ENCODE results near the gene RASL11B. TPM values are rescaled to one million over a fixed set of nuclear protein-coding genes. Genes with fewer than 3 reads are reported as not detected.

RASL11B gene
- total and polyA plus RNA-seq, 10 of the 15 experiments (the other 5 are each of a cell fraction or from before 2014, with no cell fraction given) = 0.06 to 0.45 (median 0.08) TPM; not detected in 5

DNA sequence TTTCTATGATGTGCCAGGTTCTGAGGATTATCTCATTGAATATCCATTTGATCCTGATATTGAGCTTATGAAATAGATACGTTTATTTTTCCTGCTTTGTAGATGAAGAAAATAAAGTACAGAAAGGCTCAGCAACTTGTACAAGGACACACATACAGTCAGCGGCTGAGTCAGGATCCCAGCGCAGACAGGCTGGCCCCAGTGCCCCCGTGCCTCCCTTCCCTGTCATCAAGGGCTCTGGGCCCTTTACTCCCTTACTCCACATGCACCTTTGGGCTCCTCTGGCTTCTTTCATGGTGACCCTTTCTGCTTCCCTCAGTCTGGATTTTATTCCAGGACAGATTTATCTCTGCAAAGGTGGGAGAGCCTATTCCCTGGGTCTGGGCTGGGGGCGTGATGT is 12.8 kb downstream of the RASL11B start:
- Histone ChIP-seq H3K36me3 (ENCODE audit: control insufficient read depth in 2 of 2, insufficient read depth in 2 of 2, low read length in 1 of 2) (no peaks in the 10 kb centered on the region), H3K27me3 (replicated peaks in 1 of 2; ENCODE audit: control insufficient read depth in 2 of 2, insufficient read depth in 2 of 2, low read length in 1 of 2) (no peaks in the 10 kb centered on the region), H2AFZ (ENCODE audit: control insufficient read depth, low read depth, low read length) (no peak overlapping the region), H4K20me1 (ENCODE audit: control insufficient read depth, insufficient read depth) (no peaks in the 10 kb centered on the region), H3K79me2 (ENCODE audit: control insufficient read depth, insufficient read depth, low read length) (no peaks in the 10 kb centered on the region), H3K4me1 (ENCODE audit: control insufficient read depth, insufficient read depth, low read length) (no peaks in the 10 kb centered on the region), H3K27ac (ENCODE audit: control insufficient read depth, insufficient read depth) (no peak overlapping the region), H3K4me2 (ENCODE audit: control insufficient read depth, insufficient read depth) (no peak overlapping the region), H3K4me3 (no peak overlapping the region), H3K9me3 (replicated peaks; ENCODE audit: control insufficient read depth, insufficient read depth, low read length) (no peaks in the 10 kb centered on the region), H3K9ac (ENCODE audit: control insufficient read depth, insufficient read depth, low read length) (no peak overlapping the region)
- DNase-seq (ENCODE audit: low read depth, low spot score) (no peak), FAIRE-seq (no peak), ATAC-seq (no peak)
- intact Hi-C loops (cut with micrococcal nuclease; ENCODE audit: unreplicated experiment) (no loop called here), in situ Hi-C loops (cut with MboI) (no loop called here)
- ChIA-PET RAD21 (ENCODE audit: unreplicated experiment) (no interaction called here), SMC1A (ENCODE audit: uncharacterized antibody, unreplicated experiment) (no interaction called here), CTCF (no interaction called here), POLR2A (no interaction called here)
- 95% methylated on average over 5 of the region's 5 CpGs for WGBS (ENCODE audit: insufficient coverage, insufficient replicate concordance, low lambda C conversion rate, missing lambda C conversion rate)
- no TSS peak for BruUV-seq (replicated peaks)
- TF ChIP-seq, protein P1, sequence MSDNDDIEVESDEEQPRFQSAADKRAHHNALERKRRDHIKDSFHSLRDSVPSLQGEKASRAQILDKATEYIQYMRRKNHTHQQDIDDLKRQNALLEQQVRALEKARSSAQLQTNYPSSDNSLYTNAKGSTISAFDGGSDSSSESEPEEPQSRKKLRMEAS (IDR thresholded peaks at IDR 0.05; ENCODE audit: low read depth, low read length) = no peak
- TF ChIP-seq SMAD5 (IDR thresholded peaks at IDR 0.05; ENCODE audit: low read depth) = no peak
- TF ChIP-seq, protein P2, sequence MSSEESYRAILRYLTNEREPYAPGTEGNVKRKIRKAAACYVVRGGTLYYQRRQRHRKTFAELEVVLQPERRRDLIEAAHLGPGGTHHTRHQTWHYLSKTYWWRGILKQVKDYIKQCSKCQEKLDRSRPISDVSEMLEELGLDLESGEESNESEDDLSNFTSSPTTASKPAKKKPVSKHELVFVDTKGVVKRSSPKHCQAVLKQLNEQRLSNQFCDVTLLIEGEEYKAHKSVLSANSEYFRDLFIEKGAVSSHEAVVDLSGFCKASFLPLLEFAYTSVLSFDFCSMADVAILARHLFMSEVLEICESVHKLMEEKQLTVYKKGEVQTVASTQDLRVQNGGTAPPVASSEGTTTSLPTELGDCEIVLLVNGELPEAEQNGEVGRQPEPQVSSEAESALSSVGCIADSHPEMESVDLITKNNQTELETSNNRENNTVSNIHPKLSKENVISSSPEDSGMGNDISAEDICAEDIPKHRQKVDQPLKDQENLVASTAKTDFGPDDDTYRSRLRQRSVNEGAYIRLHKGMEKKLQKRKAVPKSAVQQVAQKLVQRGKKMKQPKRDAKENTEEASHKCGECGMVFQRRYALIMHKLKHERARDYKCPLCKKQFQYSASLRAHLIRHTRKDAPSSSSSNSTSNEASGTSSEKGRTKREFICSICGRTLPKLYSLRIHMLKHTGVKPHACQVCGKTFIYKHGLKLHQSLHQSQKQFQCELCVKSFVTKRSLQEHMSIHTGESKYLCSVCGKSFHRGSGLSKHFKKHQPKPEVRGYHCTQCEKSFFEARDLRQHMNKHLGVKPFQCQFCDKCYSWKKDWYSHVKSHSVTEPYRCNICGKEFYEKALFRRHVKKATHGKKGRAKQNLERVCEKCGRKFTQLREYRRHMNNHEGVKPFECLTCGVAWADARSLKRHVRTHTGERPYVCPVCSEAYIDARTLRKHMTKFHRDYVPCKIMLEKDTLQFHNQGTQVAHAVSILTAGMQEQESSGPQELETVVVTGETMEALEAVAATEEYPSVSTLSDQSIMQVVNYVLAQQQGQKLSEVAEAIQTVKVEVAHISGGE (CRISPR knock-in tag; IDR thresholded peaks at IDR 0.05) = no peak
- no peak for TF ChIP-seq ZNF687 (IDR thresholded peaks at IDR 0.05)
- no peak for TF ChIP-seq ZNF274 (IDR thresholded peaks at IDR 0.05; ENCODE audit: insufficient read depth, insufficient read length)
- TF ChIP-seq IKZF2 (IDR thresholded peaks at IDR 0.05) = no peak
- no peak for TF ChIP-seq ZNF24 (IDR thresholded peaks at IDR 0.05)
- TF ChIP-seq PAX5 (IDR thresholded peaks at IDR 0.05; ENCODE audit: borderline replicate concordance, low read depth, low read length) = no peak
- no peak for TF ChIP-seq FOXK2 (IDR thresholded peaks at IDR 0.05)
- TF ChIP-seq CBX3 (IDR thresholded peaks at IDR 0.05; ENCODE audit: borderline replicate concordance, low read depth) = no peak
- TF ChIP-seq NR2C2 (IDR thresholded peaks at IDR 0.05; ENCODE audit: borderline replicate concordance, control insufficient read depth, insufficient read length, low read depth) = no peak
- TF ChIP-seq, protein P3, sequence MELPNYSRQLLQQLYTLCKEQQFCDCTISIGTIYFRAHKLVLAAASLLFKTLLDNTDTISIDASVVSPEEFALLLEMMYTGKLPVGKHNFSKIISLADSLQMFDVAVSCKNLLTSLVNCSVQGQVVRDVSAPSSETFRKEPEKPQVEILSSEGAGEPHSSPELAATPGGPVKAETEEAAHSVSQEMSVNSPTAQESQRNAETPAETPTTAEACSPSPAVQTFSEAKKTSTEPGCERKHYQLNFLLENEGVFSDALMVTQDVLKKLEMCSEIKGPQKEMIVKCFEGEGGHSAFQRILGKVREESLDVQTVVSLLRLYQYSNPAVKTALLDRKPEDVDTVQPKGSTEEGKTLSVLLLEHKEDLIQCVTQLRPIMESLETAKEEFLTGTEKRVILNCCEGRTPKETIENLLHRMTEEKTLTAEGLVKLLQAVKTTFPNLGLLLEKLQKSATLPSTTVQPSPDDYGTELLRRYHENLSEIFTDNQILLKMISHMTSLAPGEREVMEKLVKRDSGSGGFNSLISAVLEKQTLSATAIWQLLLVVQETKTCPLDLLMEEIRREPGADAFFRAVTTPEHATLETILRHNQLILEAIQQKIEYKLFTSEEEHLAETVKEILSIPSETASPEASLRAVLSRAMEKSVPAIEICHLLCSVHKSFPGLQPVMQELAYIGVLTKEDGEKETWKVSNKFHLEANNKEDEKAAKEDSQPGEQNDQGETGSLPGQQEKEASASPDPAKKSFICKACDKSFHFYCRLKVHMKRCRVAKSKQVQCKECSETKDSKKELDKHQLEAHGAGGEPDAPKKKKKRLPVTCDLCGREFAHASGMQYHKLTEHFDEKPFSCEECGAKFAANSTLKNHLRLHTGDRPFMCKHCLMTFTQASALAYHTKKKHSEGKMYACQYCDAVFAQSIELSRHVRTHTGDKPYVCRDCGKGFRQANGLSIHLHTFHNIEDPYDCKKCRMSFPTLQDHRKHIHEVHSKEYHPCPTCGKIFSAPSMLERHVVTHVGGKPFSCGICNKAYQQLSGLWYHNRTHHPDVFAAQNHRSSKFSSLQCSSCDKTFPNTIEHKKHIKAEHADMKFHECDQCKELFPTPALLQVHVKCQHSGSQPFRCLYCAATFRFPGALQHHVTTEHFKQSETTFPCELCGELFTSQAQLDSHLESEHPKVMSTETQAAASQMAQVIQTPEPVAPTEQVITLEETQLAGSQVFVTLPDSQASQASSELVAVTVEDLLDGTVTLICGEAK (IDR thresholded peaks at IDR 0.05; ENCODE audit: borderline replicate concordance) = no peak
